GM21381 (cell line): ENCODE data around the gene PCDHA6.
"Not testable (repeated sequence)": the region's sequence is repeated elsewhere in the genome, so short reads cannot be mapped to it uniquely, and the experiment has no call there.

ENCODE experiments used
- ATAC-seq: cut with Tn5 transposase; IDR thresholded peaks from one replicate; pipeline ENCODE4 v1.9.1; 2021; ENCODE audit warnings: mild to moderate bottlenecking, moderate library complexity; ENCODE audit not compliant: unreplicated experiment

The PCDHA6 gene

DNA sequence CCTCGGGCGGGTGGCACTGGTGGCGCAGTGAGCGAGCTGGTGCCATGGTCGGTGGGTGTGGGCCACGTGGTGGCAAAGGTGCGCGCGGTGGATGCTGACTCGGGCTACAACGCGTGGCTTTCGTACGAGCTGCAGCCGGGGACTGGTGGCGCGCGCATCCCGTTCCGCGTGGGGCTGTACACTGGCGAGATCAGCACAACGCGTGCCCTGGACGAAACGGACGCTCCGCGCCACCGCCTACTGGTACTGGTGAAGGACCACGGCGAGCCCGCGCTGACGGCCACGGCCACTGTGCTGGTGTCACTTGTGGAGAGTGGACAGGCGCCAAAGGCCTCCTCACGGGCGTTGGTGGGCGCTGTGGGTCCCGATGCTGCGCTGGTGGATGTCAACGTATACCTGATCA is 18.9 kb upstream of the PCDHA6 start:
- no peak for ATAC-seq

DNA sequence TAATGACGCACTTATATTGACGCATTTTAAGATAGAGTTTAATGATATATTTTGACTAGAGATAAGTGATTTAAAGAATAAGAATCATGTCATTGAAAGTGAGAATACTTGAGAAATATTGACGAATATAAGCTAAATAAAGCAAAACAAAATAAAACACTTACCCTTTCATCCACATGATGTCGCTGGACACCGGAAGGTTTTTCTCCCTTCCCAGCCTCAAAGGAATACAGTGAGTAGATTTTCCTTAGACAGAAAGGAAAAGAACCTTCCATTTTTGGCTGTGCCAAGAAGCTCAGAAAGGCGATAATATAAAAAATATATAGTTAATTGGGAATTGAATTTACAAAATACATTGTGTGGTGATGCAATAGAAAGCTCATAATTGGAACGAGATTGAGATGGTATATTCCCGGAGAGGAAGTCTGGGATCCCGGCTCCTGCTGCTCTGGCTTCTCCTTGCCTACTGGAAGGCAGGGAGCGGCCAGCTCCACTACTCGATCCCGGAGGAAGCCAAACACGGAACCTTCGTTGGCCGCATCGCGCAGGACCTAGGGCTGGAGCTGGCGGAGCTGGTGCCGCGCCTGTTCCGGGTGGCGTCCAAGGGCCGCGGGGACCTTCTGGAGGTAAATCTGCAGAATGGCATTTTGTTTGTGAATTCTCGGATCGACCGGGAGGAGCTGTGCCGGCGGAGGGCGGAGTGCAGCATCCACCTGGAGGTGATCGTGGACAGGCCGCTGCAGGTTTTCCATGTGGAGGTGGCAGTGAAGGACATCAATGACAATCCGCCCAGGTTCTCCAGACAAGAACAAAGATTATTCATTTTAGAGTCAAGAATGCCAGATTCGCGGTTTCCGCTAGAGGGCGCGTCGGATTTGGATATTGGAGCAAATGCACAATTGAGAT is 6.1 kb upstream of the PCDHA6 start, which contains the start of gene PCDHA5:
Gene PCDHA5 (plus strand): TSS at position 239 of the 906 bp plus-strand sequence.
- ATAC-seq: no peak

DNA sequence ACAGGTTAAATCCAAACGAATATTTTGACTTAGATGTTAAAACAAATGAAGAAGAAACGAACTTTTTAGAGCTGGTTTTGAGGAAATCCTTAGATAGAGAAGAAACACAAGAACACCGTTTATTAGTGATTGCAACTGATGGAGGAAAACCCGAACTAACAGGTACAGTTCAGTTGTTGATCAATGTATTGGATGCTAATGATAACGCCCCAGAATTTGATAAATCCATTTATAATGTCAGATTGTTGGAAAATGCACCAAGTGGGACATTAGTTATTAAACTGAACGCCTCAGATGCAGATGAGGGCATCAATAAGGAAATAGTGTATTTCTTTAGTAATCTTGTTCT is 5.5 kb upstream of the PCDHA6 start:
- ATAC-seq: no peak

DNA sequence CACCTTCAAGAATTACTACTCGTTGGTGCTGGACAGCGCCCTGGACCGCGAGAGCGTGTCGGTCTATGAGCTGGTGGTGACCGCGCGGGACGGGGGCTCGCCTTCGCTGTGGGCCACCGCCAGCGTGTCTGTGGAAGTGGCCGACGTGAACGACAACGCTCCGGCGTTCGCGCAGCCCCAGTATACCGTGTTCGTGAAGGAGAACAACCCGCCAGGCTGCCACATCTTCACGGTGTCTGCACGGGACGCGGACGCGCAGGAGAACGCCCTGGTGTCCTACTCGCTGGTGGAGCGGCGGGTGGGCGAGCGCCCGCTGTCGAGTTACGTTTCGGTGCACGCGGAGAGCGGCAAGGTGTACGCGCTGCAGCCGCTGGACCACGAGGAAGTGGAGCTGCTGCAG is 4.8 kb upstream of the PCDHA6 start:
- ATAC-seq: not testable (repeated sequence)

DNA sequence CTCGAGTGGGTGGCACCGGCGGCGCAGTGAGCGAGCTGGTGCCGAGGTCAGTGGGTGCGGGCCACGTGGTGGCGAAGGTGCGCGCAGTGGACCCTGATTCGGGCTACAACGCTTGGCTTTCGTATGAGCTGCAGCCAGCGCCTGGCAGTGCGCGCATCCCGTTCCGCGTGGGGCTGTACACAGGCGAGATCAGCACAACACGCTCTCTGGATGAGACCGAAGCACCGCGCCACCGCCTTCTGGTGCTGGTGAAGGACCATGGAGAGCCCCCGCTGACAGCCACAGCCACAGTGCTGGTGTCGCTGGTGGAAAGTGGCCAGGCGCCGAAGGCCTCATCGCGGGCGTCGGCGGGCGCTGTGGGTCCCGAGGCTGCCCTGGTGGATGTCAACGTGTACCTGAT is 4.3 kb upstream of the PCDHA6 start:
- no peak for ATAC-seq

DNA sequence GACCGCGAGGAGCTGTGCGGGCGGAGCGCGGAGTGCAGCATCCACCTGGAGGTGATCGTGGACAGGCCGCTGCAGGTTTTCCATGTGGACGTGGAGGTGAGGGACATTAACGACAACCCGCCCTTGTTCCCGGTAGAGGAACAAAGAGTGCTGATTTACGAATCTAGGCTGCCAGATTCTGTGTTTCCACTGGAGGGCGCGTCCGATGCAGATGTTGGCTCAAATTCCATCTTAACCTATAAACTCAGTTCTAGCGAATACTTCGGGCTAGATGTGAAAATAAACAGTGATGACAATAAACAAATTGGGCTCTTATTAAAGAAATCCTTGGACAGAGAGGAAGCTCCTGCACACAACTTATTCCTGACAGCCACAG is 590 bp downstream of the PCDHA6 start:
- no peak for ATAC-seq

DNA sequence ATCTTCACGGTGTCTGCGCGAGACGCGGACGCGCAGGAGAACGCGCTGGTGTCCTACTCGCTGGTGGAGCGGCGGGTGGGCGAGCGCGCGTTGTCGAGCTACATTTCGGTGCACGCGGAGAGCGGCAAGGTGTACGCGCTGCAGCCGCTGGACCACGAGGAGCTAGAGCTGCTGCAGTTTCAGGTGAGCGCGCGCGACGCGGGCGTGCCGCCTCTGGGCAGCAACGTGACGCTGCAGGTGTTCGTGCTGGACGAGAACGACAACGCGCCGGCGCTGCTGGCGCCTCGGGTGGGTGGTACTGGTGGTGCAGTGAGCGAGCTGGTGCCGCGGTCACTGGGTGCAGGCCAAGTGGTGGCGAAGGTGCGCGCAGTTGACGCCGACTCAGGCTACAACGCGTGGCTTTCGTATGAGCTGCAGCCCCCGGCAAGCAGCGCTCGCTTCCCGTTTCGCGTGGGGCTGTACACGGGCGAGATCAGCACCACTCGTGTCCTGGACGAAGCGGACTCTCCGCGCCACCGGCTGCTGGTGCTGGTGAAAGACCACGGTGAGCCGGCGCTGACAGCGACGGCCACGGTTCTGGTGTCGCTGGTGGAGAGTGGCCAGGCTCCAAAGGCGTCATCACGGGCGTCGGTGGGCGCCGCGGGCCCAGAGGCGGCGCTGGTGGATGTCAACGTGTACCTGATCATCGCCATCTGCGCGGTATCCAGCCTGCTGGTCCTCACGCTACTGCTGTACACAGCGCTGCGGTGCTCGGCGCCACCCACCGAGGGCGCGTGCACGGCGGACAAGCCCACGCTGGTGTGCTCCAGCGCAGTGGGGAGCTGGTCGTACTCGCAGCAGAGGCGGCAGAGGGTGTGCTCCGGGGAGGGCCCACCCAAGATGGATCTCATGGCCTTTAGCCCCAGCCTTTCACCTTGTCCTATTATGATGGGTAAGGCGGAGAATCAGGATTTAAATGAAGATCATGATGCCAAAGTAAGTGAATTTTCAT is 2.0 kb downstream of the PCDHA6 start:
- ATAC-seq: not testable (repeated sequence)

DNA sequence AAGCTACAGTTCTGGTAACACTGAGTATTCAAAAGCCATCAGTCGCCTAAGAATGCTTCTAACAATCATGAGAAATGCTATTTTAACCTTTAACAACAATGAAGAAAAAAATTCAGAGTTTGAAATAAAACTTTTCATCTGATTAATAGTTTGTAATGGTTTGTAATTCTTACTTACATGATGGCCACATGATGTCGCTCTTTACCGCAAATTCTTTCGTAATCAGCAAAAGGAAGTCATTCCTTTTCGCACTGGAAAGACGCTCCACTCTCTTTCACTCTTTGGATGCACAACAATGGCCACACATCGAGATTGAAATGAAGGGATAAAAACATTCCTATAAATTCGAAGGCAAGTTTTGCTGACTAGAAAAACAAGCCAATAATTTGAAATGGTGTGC is 6.2 kb downstream of the PCDHA6 start, which contains the start of gene PCDHA7:
Gene PCDHA7 (plus strand): TSS at position 277 of the 400 bp plus-strand sequence. CDS start 115 bp downstream, at position 392.
- no peak for ATAC-seq

DNA sequence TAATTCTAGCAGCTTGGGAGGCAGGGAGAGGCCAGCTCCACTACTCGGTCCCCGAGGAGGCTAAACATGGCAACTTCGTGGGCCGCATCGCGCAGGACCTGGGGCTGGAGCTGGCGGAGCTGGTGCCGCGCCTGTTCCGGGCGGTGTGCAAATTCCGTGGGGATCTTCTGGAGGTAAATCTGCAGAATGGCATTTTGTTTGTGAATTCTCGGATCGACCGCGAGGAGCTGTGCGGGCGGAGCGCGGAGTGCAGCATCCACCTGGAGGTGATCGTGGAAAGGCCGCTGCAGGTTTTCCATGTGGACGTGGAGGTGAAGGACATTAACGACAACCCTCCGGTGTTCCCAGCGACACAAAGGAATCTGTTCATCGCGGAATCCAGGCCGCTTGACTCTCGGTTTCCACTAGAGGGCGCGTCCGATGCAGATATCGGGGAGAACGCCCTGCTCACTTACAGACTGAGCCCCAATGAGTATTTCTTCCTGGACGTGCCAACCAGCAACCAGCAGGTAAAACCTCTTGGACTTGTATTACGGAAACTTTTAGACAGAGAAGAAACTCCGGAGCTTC is 6.8 kb downstream of the PCDHA6 start:
- not testable (repeated sequence) for ATAC-seq

DNA sequence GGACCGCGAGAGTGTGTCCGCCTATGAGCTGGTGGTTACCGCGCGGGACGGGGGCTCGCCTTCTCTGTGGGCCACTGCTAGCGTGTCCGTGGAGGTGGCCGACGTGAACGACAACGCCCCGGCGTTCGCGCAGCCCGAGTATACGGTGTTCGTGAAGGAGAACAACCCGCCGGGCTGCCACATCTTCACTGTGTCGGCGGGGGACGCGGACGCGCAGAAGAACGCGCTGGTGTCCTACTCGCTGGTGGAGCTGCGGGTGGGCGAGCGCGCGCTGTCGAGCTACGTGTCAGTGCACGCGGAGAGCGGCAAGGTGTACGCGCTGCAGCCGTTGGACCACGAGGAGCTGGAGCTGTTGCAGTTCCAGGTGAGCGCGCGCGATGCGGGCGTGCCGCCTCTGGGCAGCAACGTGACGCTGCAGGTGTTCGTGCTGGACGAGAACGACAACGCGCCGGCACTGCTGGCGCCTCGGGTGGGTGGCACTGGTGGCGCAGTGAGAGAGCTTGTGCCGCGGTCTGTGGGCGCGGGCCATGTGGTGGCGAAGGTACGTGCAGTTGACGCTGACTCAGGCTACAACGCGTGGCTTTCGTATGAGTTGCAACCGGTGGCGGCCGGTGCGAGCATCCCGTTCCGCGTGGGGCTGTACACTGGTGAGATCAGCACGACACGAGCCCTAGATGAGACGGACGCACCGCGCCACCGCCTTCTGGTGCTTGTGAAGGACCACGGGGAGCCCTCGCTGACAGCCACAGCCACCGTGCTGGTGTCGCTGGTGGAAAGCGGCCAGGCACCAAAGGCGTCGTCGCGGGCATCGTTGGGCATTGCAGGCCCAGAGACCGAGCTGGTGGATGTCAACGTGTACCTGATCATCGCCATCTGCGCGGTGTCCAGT is 8.1 kb downstream of the PCDHA6 start:
- no peak for ATAC-seq

DNA sequence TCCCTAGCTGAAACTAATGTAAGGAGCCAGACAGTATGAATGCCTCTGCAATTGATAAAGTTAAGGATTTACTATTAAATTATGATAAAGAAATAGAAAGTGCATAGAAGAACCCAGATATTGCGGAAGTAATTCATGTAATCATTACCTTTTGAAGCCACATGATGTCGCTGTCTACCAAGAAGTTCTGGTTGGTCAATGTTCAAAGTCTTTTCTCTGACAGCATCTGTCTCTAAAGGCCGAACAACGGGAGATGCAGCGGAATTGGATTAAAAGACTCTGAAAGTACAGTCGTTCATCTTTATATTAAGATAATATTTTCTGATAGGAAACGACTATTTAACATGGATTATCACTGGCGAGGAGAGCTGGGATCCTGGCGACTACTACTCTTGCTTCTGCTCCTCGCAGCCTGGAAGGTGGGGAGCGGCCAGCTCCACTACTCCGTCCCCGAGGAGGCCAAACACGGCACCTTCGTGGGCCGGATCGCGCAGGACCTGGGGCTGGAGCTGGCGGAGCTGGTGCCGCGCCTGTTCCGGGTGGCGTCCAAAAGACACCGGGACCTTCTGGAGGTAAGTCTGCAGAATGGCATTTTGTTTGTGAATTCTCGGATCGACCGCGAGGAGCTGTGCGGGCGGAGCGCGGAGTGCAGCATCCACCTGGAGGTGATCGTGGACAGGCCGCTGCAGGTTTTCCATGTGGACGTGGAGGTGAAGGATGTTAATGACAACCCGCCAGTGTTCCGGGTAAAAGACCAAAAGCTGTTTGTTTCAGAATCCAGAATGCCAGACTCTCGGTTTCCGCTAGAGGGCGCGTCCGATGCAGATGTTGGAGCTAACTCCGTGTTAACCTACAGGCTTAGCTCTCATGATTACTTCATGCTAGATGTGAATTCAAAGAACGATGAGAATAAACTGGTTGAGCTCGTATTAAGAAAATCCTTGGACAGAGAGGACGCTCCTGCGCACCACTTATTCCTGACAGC is 13.5 kb downstream of the PCDHA6 start, which contains the start of gene PCDHA8:
Gene PCDHA8 (plus strand): TSS at position 210 of the 985 bp plus-strand sequence. CDS start 135 bp downstream, at position 345.
- ATAC-seq: no peak

DNA sequence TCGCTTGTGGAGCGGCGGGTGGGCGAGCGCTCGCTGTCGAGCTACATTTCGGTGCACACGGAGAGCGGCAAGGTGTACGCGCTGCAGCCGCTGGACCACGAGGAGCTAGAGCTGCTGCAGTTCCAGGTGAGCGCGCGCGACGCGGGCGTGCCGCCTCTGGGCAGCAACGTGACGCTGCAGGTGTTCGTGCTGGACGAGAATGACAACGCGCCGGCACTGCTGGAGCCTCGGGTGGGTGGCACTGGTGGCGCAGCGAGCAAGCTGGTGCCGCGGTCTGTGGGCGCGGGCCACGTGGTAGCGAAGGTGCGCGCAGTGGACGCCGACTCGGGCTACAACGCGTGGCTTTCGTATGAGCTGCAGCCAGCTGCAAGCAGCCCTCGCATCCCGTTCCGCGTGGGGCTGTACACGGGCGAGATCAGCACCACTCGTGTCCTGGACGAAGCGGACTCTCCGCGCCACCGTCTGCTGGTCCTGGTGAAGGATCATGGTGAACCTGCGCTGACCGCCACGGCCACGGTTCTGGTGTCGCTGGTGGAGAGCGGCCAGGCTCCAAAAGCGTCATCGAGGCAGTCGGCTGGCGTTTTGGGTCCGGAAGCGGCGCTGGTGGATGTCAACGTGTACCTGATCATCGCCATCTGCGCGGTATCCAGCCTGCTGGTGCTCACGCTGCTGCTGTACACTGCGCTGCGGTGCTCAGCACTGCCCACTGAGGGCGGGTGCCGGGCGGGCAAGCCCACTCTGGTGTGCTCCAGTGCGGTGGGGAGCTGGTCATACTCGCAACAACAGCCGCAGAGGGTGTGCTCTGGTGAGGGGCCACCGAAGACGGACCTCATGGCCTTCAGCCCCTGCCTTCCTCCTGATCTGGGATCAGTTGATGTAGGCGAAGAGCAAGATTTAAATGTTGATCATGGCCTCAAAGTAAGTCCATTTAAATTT is 15.3 kb downstream of the PCDHA6 start:
- ATAC-seq: no peak

DNA sequence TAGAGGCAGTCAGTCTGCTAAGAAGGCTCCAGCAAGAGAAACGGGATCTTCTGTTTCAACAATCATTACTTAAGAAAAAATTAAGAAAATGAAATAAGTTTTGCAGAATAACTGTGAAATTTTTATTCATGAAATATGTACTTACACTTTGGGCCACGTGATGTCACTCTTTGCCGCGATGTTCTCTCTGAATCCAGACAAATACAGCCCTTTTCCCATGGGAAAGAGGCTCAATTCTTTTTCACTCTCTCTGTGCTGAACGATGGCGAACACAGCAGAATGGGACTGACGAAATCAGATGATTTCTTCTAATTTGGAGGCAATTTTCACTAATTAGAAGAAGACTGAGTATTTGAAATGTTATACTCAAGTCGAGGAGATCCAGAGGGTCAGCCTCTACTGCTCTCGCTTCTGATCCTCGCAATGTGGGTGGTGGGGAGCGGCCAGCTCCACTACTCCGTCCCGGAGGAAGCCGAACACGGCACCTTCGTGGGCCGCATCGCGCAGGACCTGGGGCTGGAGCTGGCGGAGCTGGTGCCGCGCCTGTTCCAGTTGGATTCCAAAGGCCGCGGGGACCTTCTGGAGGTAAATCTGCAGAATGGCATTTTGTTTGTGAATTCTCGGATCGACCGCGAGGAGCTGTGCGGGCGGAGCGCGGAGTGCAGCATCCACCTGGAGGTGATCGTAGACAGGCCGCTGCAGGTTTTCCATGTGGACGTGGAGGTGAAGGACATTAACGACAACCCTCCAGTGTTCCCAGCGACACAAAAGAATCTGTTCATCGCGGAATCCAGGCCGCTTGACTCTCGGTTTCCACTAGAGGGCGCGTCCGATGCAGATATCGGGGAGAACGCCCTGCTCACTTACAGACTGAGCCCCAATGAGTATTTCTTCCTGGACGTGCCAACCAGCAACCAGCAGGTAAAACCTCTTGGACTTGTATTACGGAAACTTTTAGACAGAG is 20.7 kb downstream of the PCDHA6 start, which contains the start of gene PCDHA9:
Gene PCDHA9 (plus strand): TSS at position 244 of the 964 bp plus-strand sequence. CDS start 114 bp downstream, at position 358.
- ATAC-seq: not testable (repeated sequence)

DNA sequence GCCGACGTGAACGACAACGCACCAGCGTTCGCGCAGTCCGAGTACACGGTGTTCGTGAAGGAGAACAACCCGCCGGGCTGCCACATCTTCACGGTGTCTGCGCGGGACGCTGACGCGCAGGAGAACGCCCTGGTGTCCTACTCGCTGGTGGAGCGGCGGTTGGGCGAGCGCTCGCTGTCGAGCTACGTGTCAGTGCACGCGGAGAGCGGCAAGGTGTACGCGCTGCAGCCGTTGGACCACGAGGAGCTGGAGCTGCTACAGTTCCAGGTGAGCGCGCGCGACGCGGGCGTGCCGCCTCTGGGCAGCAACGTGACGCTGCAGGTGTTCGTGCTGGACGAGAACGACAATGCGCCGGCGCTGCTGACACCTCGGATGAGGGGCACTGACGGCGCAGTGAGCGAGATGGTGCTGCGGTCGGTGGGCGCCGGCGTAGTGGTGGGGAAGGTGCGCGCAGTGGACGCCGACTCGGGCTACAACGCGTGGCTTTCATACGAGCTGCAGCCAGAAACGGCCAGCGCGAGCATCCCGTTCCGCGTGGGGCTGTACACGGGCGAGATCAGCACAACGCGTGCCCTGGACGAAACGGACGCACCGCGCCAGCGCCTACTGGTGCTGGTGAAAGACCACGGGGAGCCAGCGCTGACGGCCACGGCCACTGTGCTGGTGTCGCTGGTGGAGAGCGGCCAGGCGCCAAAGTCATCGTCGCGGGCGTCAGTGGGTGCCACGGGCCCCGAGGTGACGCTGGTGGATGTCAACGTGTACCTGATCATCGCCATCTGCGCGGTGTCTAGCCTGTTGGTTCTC is 22.3 kb downstream of the PCDHA6 start:
- ATAC-seq: not testable (repeated sequence)
